NCI-H128 (cell line): ENCODE data around the gene CAST.

Experiments
- DNase-seq: peaks from one replicate; lab custom pipeline; 2025; ENCODE audit not compliant: unreplicated experiment; lab: John Stamatoyannopoulos, UW

Gene CAST

GRCh38 chr5:96816411-96816939, 154.3 kb downstream of the CAST start:
- DNase-seq = no peak

GRCh38 chr5:96816991-96817390, 154.8 kb downstream of the CAST start:
- no peak for DNase-seq

- no peak for DNase-seq
Observed at GRCh38 chr5:96817506-96817905, 155.3 kb downstream of the CAST start.

GRCh38 chr5:96818125-96818788, 156.1 kb downstream of the CAST start:
- no peak for DNase-seq

- no peak for DNase-seq
Observed at GRCh38 chr5:96819806-96820205, 157.6 kb downstream of the CAST start.

- no peak for DNase-seq
Observed at GRCh38 chr5:96821260-96821916, 159.2 kb downstream of the CAST start.

GRCh38 chr5:96822686-96823459, 160.7 kb downstream of the CAST start:
- no peak for DNase-seq

- DNase-seq = no peak
Observed at GRCh38 chr5:96823900-96824380, 161.8 kb downstream of the CAST start.
